ENCODE results near the gene PPP1R12C.

- TF ChIP-seq, protein P1, sequence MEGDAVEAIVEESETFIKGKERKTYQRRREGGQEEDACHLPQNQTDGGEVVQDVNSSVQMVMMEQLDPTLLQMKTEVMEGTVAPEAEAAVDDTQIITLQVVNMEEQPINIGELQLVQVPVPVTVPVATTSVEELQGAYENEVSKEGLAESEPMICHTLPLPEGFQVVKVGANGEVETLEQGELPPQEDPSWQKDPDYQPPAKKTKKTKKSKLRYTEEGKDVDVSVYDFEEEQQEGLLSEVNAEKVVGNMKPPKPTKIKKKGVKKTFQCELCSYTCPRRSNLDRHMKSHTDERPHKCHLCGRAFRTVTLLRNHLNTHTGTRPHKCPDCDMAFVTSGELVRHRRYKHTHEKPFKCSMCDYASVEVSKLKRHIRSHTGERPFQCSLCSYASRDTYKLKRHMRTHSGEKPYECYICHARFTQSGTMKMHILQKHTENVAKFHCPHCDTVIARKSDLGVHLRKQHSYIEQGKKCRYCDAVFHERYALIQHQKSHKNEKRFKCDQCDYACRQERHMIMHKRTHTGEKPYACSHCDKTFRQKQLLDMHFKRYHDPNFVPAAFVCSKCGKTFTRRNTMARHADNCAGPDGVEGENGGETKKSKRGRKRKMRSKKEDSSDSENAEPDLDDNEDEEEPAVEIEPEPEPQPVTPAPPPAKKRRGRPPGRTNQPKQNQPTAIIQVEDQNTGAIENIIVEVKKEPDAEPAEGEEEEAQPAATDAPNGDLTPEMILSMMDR (IDR thresholded peaks at IDR 0.05) = no peak
- TF ChIP-seq POLR2A (IDR thresholded peaks at IDR 0.05) = no peak
Measured at GRCh38 chr19:55137915-55138314, 20.5 kb upstream of the PPP1R12C start.

Data from testis (tissue), 2 donors.